GM12892 (cell line): ENCODE data around the gene CINP.

ENCODE experiments used
- POLR2A ChIP-seq: IDR thresholded peaks from 2 replicates; pipeline ENCODE4 v1.6.1; 2011; ENCODE audit warnings: low read depth, low read length, control low read depth
- POLR2AphosphoS5 ChIP-seq: IDR thresholded peaks from 2 replicates; pipeline ENCODE4 v1.6.1; 2011; ENCODE audit warnings: low read depth, low read length, control low read depth
- TAF1 ChIP-seq: IDR thresholded peaks from 2 replicates; pipeline ENCODE4 v1.6.1; 2011; ENCODE audit warnings: low read depth, mild to moderate bottlenecking, control low read depth, low read length, borderline replicate concordance

DNA sequence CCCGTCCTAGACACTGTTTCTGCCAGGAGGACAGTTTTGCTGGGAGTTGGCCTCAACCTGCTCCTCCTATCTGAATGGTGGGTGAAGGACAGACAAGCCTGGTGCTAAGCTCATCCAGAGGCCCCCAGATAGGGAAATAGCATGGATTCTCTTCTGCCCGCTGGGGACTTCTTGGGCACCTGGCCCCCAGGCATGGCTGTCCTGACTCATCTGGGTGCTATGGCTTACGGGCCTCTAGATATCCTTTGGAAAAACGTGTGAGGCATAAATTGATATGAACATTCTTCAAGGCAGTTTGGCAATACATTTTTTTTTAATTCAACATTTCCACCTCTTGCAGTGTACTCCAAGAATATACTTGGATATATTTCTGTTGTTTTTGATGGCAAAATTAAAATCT lies 8.7 kb upstream of the CINP start:
- TF ChIP-seq POLR2AphosphoS5 (no peak), POLR2A (no peak), TAF1 (no peak)
